HG03469 (cell line): ENCODE results near the gene EFCC1.

Experiments
- ATAC-seq: cut with Tn5 transposase; IDR thresholded peaks from one replicate; pipeline ENCODE4 v1.9.1; 2021; ENCODE audit warnings: mild to moderate bottlenecking, moderate library complexity, moderate number of reproducible peaks; ENCODE audit not compliant: unreplicated experiment

The EFCC1 gene

DNA sequence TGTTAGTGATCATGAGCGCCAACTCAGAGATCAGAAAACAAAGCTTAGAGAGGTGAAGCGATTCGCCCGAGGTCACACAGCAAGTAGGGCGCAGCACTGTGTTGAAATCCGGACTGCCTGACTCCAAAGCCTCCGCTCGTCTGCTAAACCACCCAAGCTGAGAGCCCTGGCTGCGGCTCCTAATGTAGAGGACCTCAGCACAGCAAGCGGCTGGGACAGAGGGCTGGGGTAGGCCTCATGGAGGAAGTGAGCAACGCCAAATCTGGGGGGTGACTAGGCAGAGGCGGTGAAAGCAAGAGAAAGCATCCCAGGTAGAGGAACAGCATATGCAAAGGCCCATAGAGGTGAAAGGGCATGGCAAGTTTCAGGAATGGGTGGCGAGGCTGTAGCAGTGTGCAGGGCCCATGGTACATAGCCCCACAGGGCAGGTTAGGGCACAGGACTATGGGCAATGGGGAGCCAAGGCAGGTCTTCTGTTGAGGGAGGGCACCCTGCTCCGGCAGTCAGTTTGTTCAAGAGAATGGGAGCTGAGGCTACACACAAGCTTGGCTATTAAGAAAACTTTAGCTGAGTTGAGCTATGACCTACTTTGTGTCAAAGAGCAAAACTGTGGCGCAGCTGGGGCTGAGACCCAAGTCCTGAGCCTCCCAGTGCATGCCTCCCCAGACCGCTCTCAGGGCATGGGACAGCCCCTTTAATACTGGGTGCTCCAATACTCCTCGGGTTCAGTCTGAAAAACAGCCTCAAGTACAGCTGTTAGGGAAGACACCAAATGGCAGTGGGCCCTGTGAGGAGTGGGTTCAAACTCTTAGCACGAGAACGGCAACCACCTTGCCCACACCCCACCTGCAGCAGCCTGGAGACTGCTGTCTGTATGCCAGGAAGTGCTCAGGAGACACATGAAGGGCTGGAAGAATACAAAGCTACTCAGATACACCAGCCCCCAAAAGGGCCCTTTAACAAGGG, 6.2 kb upstream of the EFCC1 start:
- no peak for ATAC-seq

DNA sequence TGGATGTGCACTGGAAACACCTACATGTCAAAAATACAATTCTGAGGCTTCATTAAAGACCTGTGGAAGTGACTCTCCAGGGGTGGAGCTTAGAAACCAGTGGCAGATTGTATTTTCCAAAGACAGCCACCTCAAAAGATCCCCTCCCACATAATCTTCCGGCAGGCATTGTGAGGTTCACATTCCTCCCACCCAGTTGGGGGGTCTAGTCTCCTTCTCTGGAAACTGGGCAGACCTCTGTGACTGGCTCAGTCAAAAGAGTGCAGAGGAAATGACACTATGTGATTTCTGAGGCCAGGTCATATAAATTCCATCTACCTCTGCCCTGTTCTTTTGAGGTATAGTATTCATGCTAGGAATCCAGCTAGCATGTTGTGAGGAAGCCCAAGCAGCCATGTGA, 5.4 kb upstream of the EFCC1 start:
- no peak for ATAC-seq

DNA sequence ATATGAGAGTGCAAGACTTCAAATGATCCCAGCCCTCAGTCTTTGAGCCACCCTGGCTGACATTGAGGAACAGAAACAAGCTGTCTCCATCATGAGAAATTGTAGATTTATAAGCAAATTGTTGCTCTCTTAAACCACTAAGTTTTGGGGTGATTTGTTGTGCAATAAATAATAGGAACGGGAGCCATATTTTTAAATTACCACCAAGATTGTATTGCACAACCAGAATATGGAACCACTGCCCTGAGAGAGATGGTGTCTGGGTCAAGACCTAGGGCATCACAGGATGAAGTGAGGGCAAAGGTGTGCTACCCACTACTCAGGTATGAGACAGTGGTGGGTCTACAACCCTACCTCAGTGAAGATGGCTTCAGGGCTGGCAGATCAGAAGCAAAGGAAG, 4.9 kb upstream of the EFCC1 start:
- ATAC-seq, result no peak

- no peak for ATAC-seq
Measured at GRCh38 chr3:128996726-128997125, 4.4 kb upstream of the EFCC1 start.

DNA sequence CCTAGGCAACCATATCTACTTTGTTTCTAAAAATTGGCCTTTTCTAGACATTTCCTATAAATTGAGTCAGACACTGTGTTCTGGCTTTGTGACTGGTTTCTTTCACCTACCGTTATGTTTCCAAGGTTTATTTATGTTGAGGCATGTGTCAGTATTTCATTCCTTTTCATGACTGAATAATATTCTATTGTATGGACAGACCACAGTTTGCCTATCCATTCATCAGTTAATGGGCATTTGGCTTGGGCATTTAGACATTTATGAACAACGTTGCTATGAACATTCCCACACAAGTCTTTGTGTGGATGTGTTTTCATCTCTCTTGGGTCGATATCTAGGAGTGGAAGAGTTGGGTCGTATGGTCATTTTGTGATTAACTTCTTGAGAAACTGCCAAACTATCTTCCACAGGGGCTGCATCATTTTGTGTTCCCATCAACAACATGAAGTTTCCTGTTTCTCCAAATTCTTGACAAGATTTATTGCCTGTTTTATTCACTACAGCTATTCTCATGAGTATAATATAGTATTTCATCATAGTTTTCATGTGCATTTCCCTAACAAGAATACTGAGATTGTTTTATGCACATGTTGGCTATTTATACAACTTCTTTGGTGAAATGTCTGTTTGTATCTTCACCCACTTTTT, 3.5 kb upstream of the EFCC1 start:
- no peak for ATAC-seq

DNA sequence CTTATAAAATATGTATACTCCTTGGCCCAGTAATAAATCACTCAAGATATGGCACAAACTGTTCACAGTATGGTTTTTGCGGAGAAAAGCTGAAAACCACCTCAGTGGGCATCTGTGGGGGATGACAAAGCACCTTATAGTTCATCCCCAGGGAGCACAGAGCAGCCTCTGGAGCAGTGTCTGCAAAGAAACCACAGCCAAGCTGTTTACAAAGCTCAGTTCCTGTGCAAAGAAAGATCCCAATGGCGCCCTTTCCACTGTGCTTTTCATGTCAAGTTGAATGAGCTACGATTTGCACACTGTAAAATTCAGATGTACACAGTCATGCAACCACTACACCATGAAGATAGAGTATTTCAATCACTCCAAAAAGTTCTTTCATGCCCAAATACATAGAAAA, 2.5 kb upstream of the EFCC1 start:
- ATAC-seq, result no peak

- ATAC-seq, result no peak
Measured at GRCh38 chr3:128999102-128999501, 2.0 kb upstream of the EFCC1 start.

DNA sequence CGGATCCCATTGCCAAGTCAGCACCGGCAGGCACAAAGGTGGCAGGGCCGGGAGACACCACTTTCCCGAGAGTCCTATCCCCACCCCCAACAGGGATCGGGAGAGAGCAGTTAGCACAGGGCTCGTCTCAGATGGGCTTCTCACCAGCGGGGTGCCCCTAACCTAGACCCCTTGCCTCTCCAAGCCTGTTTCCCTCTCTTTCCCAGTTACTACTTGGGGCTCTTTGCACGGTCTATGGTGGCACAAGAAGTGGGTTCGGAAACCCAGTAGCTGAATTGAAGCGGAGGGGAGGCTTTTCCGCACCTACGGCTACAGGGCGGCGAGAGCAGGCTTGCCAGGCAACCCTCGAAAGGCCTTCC, 383 bp upstream of the EFCC1 start:
- no peak for ATAC-seq

- no peak for ATAC-seq
Measured at GRCh38 chr3:129001806-129002572, 885 bp downstream of the EFCC1 start.

DNA sequence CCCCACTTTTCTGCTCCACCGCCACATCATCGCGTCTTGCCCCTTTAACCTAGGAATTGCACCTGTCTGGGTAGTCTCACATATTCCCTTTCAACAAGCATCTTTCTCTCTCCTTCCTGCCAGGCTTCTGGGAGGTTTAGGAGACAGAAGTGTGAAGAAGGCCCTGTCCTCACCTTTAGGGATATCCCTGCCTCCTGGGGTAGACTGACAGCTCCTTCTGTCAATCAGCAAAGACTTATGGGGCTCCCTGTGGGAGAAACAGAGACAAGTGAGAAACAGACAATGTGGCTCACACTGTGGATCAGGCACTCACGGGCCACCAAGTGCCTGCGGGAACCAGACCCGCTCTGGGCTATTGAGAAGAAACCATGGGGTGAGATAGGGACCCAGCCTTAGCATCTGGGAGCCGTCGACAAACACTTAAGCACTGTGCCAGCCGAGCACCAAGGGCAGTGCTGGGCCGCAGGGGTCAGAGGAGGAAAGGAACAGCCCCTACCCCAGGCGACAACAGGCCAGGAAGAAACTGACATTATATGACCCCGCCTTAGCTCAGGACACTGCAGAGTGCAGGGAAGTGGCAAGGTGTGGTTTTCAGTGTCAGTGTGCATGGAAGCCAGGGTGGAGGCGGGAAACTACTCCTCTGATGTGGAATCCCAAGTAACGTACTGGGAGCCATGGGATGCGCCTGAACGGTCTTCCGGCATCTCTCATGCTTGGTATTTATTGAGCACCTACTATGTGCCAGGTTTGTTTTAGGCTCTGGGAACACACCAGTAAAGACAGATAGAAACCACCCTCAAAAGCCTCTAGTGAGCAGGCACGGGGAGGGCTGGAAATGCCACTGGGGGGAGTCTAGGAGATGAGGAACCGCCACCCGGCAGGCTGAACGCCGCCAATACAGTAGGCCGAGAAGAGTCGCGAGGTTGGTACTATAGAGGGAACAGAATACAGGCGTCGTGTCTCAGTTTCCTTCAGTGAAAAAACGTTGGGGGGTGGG, 1.8 kb downstream of the EFCC1 start:
- ATAC-seq, result no peak

- ATAC-seq, result no peak
Measured at GRCh38 chr3:129003578-129004112, 2.5 kb downstream of the EFCC1 start.

GRCh38 chr3:129004639-129005295, 3.7 kb downstream of the EFCC1 start:
- ATAC-seq, result no peak

- no peak for ATAC-seq
Measured at GRCh38 chr3:129005526-129006303, 4.6 kb downstream of the EFCC1 start.

DNA sequence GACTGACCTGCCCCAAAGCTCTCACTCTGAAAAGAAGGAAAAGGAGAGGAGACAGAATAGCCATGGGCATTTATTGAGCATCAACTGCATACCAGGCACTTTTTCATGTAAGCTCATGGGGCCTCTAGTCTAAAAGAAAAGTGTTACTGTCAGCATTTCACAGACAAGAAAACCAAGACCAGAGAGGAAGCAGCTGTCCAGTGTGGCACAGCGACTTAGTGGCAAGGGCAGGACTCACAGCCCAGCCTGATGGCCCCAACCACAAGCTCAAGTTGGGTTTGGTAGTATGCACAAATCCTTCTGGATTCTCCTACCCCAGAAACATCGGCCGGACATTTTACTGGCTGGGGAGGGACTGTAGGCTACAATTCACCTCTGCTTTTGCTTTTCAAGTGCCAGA, 5.8 kb downstream of the EFCC1 start:
- no peak for ATAC-seq

DNA sequence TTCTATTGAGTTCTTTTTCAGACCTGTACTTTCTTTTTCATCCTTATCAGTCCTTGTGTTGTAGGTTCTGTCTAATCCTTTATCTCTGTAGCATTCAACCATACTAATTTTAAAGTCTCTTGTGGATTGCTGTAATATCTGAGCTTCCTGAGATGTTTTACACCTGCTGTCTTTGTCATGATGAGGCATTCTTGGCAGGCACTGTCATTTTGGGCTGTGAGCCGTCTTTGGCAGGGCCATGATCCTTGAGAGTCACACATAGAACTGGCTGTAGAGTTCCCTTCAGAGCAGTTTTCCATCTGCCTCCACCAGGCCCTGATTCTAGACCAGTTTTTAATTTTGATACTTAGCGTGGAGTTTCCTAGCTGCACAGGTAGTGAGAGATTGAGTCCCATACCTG, 6.7 kb downstream of the EFCC1 start:
- ATAC-seq, result no peak

- no peak for ATAC-seq
Measured at GRCh38 chr3:129009266-129009665, 8.2 kb downstream of the EFCC1 start.

- no peak for ATAC-seq
Measured at GRCh38 chr3:129010310-129010956, 9.3 kb downstream of the EFCC1 start.

DNA sequence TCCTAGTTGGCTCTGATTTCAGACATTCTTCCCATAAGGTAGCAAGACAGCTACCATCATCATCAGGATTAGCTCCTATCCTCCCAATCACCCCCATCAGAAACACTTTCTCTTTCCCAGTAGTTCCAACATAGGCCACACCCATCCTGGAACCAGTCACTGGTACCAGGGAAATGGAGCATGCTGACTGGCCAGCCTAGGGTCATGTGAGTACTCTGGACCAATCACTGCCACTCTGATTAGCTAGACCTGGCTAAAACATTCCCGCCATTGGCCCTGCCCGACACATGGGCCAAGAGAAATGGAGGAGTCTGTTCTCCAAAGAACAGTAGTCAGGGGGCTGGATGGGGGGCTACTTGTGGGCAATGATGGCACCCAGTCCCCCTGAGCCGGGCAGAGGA, 12.4 kb downstream of the EFCC1 start:
- no peak for ATAC-seq
